GM18519 (cell line): Measurements from ENCODE around the gene PEAK3.

Source experiments
- ATAC-seq: cut with Tn5 transposase; IDR thresholded peaks from one replicate; pipeline ENCODE4 v1.9.1; 2021; ENCODE audit warnings: mild to moderate bottlenecking, moderate library complexity; ENCODE audit not compliant: unreplicated experiment, low FRiP score

PEAK3 gene

GRCh38 chr19:2317300-2317699, 35.3 kb upstream of the PEAK3 start:
- no peak for ATAC-seq

DNA sequence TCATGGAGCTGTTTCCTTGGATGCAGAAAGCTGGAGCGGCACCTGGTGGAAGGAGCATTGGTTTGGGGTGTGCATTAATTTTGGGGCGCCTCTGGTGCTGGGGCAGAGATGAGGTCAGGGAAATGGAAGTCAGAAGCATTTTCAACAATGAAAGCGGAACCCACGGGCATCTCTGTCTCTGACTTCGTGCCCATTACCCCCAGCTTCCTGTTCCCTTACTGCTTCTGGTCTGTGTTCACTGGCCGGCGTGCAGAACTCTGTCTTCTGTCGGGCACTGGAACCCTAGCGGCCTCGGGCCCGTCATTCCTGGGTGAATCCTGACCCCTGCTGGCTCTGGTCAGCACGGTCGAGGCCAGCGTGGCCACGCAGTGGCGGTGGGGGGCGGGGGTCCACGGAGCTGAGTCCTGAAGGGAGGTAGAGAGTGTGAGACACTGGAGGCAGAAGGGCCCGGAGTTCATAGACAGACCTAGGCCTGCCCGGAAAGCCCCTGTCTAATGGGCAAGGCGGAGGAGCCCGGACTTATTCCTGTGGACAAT, 33.9 kb upstream of the PEAK3 start:
- no peak for ATAC-seq

DNA sequence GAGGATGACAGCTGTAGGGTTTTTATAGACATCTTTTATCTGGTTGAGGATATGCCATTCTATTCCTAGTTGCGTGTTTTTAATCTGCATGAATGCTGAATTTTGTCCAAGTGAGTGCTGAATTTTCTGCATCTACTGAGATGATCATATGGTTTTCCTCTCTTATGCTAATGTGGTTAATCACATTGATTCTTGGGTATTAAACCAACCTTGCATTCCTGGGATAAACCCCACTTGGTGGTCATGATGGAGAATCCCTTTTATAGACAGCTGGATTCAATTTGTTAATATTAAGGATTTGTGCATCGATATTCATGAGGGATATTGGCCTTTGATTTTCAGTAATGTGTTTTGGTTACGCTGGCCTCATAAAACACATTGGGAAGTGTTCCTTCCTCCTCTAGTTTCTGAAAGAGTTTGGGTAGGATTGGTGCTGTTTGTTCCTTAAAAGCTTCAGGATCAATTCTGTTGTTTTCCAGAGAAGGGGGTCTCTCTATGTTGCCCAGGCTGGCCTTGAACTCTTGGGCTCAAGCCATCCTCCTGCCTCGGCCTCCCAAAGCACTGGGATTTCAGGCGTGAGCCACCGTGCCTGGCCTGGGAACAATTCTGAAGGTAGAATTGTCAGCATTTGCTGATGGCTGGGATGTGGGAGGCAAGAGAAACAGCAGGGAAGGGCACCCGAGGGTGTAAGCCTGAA, 33.3 kb upstream of the PEAK3 start:
- ATAC-seq = no peak

DNA sequence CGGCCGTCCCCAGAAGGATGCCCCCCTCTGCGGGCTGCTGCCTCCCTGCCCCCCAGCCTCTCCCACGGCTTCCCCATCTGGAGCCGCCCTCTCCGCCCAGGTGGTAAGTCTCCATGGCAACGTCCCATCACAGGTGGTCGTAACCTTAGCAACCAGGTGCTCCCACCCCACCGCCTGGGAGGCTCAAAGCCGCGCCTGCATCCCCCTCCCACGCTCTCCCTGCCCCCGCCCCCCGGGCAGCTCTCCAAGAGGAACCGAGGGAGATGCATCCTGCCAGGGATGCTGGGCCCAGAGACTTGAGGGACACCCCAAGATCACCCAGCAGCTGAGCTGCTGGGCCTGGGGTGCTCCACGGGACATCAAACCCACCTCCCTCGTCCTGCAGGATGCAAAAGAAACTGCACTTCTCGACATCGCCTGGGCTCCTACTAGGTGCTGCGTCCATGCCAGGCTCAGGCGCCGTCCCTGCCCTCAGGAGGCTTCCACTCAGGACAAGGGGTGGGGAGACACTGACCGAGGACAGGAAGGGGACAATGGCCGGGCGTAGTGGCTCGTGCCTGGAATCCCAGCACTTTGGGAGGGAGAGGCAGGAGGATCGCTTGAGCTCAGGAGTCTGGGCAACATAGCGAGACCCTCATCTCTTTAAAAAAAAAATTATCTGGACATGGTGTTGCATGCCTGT, 31.0 kb upstream of the PEAK3 start:
- no peak for ATAC-seq

GRCh38 chr19:2311093-2311492, 29.1 kb upstream of the PEAK3 start:
- no peak for ATAC-seq

DNA sequence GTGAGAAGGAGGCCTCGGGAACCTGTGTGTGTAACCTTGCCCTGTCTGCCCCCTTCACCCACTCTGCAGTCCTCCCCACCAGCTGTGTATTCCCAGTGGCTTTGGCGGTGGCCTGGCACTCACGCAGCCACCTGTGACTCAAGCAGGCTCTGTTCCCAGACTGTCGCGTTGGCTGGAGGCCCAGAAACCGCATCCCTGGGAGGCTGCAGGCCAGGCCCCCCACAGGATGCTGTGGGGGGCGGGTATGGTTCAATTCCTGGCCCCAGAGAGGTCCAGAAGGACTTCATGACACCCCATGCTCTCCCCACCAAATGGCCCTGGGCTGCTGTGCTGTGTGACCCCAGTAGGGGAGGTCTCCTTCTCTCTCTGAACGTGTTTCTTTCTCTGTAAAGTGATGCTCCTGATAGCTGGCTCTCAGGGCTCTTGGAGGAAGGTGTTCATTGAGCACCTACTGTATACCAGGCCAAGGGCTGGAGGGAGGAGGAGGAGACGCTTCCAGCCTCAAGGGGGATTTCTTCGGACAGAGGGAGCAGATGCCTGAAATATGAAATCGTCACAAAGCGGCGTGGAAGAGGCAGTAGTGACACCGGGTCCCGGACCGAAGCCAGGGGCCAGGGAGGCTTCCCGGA, 27.9 kb upstream of the PEAK3 start:
- no peak for ATAC-seq

DNA sequence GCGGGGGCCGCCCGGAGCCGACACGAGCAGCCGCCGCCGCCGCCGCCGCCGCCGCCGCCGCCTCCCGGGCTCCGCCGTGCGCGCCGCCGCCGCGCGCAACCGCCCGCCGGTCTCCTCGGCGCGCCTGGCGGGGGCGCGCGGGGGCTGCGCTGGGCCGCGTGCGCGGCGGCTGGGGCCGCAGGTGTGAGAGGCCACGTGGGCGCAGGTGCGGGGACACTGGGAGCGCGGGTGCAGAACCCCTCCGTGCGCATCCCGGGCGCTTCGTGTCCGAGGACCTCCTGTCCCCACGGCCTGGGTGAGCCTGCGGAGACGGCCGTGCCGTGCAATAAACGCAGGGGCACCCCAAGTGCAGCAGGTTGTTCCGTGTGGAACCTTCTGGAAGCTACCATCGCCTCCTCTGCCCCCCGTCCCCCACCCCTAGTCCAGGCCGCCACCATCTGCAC, 26.2 kb upstream of the PEAK3 start, which contains the start of gene LINGO3:
Gene LINGO3, minus strand, starts transcription at position 41 of the 443 bp plus-strand sequence. CDS start 16,378 bp downstream, outside the sequence.
- ATAC-seq = no peak

DNA sequence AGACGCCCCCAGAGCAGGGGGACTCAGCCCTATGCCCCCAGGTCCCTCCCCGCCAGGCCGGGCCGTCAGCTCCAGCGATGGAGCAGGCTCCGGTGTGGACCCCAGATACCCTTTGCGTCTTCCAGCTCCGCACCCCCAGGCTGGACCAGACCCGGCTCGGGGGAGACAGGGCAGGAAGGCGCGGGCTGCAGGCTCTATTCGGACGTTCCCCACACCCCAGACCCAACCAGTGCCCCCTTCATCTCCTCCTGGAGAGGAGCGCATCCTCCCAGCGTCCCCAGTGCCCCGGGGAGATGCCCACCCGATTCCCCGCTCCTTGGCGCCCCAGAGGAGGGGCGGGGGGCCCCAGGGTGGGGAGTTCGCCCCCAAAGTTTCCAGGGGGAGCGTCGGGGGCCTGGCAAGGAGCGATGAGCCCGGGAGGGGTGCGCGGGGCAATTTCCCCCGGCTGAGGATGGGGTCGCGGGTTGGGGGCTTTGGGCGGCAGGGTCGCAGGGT, 25.6 kb upstream of the PEAK3 start:
- ATAC-seq = no peak

DNA sequence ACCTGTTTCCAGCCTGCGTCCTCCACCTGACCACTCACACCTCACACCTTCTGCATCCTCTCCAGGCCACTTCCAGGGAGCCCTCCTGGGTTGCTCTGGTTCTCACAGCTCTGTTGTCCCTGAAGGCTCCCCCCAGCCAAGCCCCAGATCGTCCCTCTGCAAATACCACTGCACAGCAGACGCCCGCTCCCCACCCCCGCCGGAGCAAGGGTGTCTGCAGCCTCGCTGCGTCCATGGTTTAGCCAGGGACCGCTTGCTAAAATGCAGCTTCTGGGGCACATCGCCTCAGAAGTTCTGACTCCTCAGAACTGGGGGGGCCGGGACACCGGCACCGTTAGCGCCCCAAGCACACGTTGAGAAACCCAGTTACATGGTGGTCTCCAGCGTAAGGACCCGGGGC, 25.0 kb upstream of the PEAK3 start:
- no peak for ATAC-seq

GRCh38 chr19:2306281-2306806, 24.4 kb upstream of the PEAK3 start:
- no peak for ATAC-seq

DNA sequence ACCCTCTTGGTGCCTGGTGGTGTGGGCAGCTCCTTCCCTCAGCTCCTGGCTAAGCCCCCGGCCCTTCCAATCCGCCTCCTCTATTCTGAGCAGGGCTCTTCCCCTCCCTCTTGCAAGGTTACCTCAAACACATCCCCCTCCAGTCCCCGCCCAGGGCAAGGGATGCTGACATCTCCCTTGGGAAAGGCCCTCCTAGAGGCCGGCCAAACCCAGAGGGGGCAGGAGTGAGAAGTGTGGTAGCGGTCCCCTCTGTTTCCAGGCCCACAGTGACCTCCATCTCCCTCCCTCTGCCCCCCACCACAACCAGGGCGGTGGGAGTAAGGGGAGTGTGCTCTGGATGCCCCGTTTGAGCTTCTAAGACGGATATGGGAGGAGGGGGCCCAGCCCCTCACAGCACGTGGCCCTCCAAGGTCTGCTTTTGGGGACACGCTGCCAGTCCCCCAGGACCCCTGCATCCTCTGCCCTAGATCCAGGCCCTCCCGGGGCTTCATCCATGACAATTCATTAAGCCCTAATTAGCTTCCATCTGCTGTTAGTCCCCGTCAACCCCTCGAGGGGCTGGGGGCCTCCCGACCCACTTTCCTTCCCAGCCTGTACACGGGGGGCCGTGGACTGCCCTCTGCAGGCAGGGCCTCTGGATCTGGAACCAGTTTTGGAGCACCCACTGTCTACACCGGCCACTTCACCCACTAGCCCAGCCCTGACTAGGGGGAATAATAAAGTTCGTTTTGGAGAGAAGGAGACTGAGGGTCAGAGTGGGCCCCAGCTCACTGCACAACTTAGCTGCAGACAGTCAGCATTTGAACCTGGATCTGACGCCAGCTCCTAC, 23.7 kb upstream of the PEAK3 start:
- no peak for ATAC-seq

- ATAC-seq = no peak
Observed at GRCh38 chr19:2303211-2303798, 21.3 kb upstream of the PEAK3 start.

DNA sequence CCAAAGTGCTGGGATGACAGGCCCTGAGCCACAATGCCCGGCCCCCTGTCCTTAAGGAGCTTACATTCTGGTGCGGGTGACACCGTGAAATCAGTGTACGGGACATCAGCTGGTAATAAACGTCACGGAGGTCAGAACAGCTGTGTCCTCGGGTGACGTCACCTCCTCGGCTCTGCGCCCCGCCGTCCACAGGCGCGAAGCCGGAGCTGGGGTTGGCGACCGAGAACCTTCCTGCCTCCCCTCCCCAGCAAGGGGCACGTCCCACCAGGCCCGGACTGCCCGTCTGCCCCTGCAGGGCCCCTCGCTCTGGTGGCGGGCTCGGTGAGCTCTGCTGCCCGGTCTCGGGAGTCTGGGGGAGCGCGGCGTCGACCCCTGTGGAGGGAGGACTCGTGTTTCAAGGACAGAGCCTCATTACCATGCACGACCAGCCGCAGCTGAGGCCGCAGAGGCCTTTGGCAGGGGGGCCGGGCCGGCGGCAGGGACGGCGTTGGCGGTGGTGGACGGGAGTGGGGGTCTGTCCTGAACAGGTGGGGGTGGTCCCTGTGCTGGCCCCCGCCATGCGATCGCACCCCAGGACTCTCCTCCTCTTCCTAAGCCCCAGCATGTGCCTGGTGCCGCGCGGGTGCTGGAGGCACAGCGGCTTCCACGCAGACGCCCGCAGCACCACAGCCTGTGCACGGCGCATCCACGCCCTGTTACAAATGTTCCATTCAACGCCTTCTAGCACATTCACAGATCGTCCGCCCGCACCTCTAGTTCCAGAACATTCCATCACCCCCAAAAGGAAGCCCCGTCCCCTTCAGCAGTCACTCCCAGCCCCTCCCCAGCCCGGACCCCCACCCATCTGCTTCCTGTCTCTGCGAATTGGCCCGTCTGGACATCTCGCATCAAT, 20.6 kb upstream of the PEAK3 start:
- ATAC-seq = no peak

DNA sequence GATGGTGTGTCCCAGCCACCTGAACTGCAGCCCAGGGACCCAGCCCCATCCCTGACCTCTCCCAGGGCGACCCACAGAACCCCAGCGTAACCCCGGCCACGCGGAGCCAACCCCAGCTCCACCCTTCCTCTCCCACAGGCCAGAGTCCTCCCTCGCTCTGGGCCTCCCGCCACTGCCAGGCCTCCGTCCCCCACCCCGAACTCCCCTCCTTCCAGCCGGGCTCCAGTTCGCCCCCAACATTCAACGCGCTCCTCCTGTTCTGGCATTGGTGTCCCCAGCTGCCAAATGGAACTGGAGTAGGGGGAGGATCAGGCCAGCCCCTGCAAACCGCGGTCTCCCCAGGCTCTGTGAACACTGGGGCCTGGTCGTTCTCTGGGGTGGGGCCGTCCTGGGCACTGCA, 18.6 kb upstream of the PEAK3 start:
- no peak for ATAC-seq

GRCh38 chr19:2296141-2296540, 14.2 kb upstream of the PEAK3 start:
- ATAC-seq = no peak

DNA sequence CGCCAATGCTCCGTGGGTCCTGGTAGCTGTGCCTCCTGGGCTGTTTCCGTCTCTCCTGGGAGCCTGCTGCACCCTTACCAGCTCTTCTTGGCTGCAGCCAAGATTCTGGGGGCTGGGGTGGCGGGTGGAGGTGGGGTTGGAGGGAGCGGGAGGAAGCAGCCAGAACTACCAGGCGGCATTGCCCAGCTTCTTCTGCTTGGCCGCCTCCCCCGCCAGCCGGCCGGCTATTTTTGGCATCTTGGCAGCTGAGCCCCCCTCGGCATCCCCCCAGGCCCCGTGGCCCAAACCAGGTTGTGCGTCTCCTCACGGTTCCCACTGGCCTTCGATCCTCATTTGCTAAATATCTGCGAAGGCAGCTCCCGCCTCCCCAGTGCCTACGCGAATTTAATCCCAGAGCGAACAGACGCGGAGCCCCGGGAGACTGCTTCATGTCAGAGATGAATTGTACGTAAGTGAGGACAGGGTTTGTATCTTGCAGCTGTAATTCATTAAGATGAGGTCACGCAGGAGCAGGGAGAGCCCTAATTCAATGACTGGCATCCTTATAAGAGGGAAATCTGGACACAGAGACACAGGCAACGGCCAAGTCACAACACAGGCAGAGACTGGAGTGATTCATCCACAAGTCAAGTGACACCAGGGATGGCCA, 12.8 kb upstream of the PEAK3 start:
- ATAC-seq = no peak

GRCh38 chr19:2291185-2291751, 9.3 kb upstream of the PEAK3 start:
- no peak for ATAC-seq
